ENCODE results near the gene CDCP2. TPM values are rescaled to one million over a fixed set of nuclear protein-coding genes. Genes with fewer than 3 reads are reported as not detected.

Gene CDCP2
- total RNA-seq, 1 donor from 2014 or later: not detected

DNA sequence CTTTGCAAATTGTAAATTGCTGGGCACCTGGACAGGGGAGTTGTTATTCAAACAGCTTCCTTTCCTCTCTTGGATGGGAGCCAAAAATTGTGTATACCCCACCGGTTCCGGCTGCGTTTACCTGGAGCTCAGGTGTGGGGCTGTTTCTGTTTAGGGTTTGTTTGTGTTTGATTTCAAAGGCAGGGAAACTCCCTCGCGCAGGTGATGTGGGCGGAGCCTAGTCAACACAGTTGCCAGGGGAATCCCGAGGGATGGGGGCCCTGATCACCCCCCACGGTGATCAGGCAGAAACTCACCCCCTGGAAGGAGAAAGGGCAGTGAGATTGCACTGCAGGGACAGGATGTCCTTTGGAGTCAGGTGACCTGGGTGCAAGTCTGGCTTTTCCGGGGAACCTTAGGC, 28.3 kb downstream of the CDCP2 start:
- no peaks in the 10 kb centered on the region for H3K9me3 Mint-ChIP-seq
- H3K27ac Mint-ChIP-seq (ENCODE audit: unreplicated experiment): no peak overlapping the region
- H3K4me3 Mint-ChIP-seq: no peak overlapping the region
- TF ChIP-seq, protein P1, sequence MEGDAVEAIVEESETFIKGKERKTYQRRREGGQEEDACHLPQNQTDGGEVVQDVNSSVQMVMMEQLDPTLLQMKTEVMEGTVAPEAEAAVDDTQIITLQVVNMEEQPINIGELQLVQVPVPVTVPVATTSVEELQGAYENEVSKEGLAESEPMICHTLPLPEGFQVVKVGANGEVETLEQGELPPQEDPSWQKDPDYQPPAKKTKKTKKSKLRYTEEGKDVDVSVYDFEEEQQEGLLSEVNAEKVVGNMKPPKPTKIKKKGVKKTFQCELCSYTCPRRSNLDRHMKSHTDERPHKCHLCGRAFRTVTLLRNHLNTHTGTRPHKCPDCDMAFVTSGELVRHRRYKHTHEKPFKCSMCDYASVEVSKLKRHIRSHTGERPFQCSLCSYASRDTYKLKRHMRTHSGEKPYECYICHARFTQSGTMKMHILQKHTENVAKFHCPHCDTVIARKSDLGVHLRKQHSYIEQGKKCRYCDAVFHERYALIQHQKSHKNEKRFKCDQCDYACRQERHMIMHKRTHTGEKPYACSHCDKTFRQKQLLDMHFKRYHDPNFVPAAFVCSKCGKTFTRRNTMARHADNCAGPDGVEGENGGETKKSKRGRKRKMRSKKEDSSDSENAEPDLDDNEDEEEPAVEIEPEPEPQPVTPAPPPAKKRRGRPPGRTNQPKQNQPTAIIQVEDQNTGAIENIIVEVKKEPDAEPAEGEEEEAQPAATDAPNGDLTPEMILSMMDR (conservative IDR thresholded peaks at IDR 0.05): no peak
- H3K4me1 Mint-ChIP-seq: peaks cover 16% of the 10 kb centered on the region
- H3K36me3 Mint-ChIP-seq (ENCODE audit: low read depth): no peaks in the 10 kb centered on the region
- H3K27me3 Mint-ChIP-seq (ENCODE audit: low read depth): peaks cover 20% of the 10 kb centered on the region
- no peak for DNase-seq (ENCODE audit: low read depth, low spot score)

DNA sequence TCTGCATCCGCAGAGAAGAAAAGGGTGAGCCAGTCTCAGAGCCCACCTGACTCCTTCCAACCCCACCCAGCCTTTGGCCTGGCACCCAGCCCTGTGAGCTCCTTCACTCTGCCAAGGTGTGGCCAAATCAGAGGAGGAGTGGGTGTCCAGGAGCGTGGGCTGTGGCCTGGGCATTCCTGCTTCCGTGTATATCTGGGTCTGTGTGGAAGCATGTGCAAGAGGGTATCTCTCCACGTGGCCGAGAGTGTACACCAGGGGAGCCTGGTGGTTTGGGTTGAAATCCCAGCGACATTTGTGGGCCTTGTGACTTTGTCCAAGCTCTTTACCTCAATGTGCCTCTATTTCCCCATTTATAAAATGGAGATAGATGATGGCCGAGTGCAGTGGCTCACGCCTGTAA, 29.8 kb downstream of the CDCP2 start:
- Mint-ChIP-seq H3K27me3 (ENCODE audit: low read depth) (peaks cover 20% of the 10 kb centered on the region), H3K9me3 (no peaks in the 10 kb centered on the region), H3K36me3 (ENCODE audit: low read depth) (no peaks in the 10 kb centered on the region), H3K27ac (ENCODE audit: unreplicated experiment) (no peak overlapping the region), H3K4me1 (peaks cover 16% of the 10 kb centered on the region), H3K4me3 (no peak overlapping the region)
- no peak for DNase-seq (ENCODE audit: low read depth, low spot score)
- TF ChIP-seq, protein P1 (conservative IDR thresholded peaks at IDR 0.05): no peak

DNA sequence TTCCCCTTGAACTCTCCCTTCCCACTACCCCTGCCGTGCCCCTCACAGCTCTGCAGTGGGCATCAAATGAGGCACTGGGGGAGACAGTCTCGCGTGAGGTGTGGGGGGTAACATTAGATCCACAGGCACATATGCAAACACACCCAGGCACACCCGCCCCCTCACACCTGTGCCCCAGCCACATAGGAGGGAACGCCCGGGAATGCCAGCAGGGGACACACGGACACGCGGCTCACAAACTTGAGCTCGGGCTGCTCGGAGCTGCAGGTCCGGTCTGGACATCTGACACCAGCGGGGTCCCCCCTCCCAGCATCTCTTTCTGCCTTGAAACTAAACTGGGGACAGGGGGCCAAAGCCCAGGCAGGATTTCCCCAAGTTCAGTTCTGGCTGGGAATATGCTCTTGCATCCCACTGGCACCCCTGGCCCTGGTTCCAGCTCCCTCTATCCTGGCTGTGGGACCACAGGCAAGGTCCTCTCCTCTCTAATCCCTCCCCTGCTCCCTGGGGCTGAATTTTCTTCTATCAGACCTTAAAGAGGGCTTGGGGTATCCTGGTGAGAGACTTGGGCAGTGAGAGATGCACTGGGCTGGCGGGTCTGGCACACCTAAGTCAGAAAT, 30.6 kb downstream of the CDCP2 start:
- no peaks in the 10 kb centered on the region for H3K36me3 Mint-ChIP-seq (ENCODE audit: low read depth)
- peaks cover 16% of the 10 kb centered on the region for H3K4me1 Mint-ChIP-seq
- no peaks in the 10 kb centered on the region for H3K9me3 Mint-ChIP-seq
- DNase-seq (ENCODE audit: low read depth, low spot score): no peak
- TF ChIP-seq, protein P1 (conservative IDR thresholded peaks at IDR 0.05): no peak
- H3K27me3 Mint-ChIP-seq (ENCODE audit: low read depth): peaks cover 20% of the 10 kb centered on the region
- peak overlapping the region; percentile 31 for H3K4me3 Mint-ChIP-seq
- H3K27ac Mint-ChIP-seq (ENCODE audit: unreplicated experiment): no peak overlapping the region

DNA sequence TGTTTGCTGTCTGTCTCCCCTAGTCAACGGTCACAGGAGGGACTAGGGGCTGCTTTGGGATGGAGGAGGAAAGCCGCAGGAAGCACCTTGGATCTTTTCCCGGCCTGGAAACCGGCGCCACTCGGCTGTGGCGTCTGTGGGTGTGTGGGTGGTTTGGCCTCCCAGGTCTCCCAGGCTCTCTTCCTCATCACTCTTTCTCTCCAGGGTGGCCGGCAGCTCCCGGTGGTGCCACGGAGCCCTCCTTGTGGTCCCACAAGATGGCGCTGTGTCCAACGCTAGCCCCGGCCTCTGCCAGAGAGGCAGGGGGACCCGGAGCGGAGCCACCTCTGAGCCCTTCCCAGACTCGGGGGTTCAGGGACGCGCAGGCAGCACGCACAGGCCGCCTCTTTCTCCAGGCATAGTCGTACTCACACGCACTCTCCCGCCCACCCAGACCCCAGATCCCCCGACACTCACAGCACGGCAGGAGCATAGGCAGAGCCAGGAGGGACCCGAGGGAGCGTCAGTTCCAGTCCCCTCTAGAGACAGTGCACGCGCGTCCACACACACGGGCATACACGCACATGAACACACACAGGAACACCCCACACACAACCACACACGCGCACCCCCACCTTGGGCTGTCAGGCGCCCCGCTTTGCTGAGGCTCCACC, 31.2 kb downstream of the CDCP2 start:
- peak overlapping the region; percentile 31 for H3K4me3 Mint-ChIP-seq
- peak; percentile 92 for DNase-seq (ENCODE audit: low read depth, low spot score)
- peak overlapping the region; percentile 86 for H3K27ac Mint-ChIP-seq (ENCODE audit: unreplicated experiment)
- H3K27me3 Mint-ChIP-seq (ENCODE audit: low read depth): peaks cover 20% of the 10 kb centered on the region
- no peaks in the 10 kb centered on the region for H3K36me3 Mint-ChIP-seq (ENCODE audit: low read depth)
- no peaks in the 10 kb centered on the region for H3K9me3 Mint-ChIP-seq
- H3K4me1 Mint-ChIP-seq: peaks cover 16% of the 10 kb centered on the region
- TF ChIP-seq, protein P1 (conservative IDR thresholded peaks at IDR 0.05): peak; percentile 84

DNA sequence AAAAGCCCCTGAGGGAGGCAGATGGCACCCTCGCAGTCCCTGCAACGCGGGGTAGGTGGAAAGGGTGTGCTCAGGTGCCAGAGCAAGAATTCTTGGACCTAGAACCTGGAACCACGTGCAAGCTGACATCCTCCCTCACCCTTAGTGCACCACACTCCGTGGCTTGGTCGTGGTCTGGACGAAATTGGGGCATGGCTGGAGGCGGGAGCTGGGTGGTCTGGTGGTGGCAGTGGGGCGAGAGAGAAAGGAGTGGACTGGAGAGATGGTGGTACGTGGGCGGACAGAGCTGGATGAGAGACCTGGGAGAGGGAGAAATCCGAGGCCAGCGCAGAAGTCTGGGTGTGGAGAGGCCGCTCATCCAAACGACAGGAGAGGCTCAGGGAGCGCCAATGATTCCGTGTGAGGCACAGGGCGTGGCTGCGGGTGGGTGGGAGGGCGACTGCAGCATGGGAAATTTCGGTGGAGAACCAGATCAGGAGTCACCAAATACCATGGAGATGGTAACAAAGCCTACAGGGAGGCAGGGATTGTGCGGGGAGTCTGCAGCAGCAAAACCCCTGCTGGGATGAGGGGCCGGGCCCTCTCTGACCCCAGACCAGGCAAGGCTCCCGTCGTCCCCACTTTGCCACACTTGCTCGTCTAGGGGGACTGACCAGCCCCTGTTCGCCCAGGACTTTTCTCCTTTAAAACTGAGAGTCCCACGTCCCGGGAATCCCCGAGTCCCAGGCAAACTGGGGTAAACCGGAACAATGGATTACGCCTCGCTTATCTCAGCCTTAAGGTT, 31.9 kb downstream of the CDCP2 start:
- Mint-ChIP-seq H3K4me3 (no peak overlapping the region), H3K9me3 (no peaks in the 10 kb centered on the region)

More for the DNA sequence above, 31.9 kb downstream of the CDCP2 start:
- Mint-ChIP-seq H3K27ac (ENCODE audit: unreplicated experiment) (peak overlapping the region; percentile 86), H3K4me1 (peaks cover 16% of the 10 kb centered on the region), H3K27me3 (ENCODE audit: low read depth) (peaks cover 20% of the 10 kb centered on the region), H3K36me3 (ENCODE audit: low read depth) (no peaks in the 10 kb centered on the region)
- no peak for DNase-seq (ENCODE audit: low read depth, low spot score)
- TF ChIP-seq, protein P1 (conservative IDR thresholded peaks at IDR 0.05): no peak

All from neural crest cell (in vitro differentiated cells).